PC-9 (cell line): Measurements from ENCODE around the gene EYS.

Source experiments
- EZH2 ChIP-seq: fragments of 200-600 bp; sonication (generic); IDR thresholded peaks from 2 replicates; pipeline ENCODE4 v1.8.0; 2017; ENCODE audit warnings: antibody characterized with exemption, low read depth
- TF ChIP-seq, protein P1 (sequence below): fragments of 200-600 bp; sonication (generic); conservative IDR thresholded peaks from 2 replicates; pipeline ENCODE4 v1.6.1; 2017; ENCODE audit warnings: mixed run types, antibody characterized with exemption, mild to moderate bottlenecking, moderate library complexity

DNA sequence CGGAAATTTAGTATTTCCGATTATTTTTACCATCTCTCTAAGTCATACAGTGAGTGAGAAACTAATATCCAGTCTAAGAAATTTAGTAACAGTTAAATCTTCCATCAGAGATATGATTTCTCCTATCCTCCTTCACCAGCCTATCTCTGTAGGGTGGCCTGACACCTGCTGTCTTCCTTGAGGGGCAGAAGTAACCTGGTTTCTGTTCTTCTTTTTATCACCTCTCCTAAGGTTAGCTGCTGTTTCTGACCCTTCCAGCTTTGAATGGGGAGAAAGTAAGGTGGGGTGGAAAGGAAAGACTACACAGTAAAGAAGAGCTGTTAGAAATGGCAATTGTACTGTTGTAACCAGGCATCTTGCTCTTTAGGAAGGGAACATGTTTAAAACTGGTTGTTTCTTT, 1623.8 kb downstream of the EYS start:
- TF ChIP-seq, protein P1, sequence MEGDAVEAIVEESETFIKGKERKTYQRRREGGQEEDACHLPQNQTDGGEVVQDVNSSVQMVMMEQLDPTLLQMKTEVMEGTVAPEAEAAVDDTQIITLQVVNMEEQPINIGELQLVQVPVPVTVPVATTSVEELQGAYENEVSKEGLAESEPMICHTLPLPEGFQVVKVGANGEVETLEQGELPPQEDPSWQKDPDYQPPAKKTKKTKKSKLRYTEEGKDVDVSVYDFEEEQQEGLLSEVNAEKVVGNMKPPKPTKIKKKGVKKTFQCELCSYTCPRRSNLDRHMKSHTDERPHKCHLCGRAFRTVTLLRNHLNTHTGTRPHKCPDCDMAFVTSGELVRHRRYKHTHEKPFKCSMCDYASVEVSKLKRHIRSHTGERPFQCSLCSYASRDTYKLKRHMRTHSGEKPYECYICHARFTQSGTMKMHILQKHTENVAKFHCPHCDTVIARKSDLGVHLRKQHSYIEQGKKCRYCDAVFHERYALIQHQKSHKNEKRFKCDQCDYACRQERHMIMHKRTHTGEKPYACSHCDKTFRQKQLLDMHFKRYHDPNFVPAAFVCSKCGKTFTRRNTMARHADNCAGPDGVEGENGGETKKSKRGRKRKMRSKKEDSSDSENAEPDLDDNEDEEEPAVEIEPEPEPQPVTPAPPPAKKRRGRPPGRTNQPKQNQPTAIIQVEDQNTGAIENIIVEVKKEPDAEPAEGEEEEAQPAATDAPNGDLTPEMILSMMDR, result no peak
- no peak for TF ChIP-seq EZH2
